Mesenteric fat pad (tissue), 1 donor: Measurements from ENCODE around the gene HOXA2. TPM values are rescaled to one million over a fixed set of nuclear protein-coding genes. Genes with fewer than 3 reads are reported as not detected.

Experiments used
- DNase-seq: peaks from one replicate; pipeline ENCODE4 v3.0.0-alpha.2; 2020; ENCODE audit warnings: low spot score
- total RNA-seq: library from RNA; stranded (reverse); fragmentation: NEBNext Ultra II Directional; extraction: Animal tissue kit (Norgen Biotek cat#: 25700); gene quantifications from one replicate; pipeline ENCODE4 v1.2.1, GENCODE V29; 2021
- donor health status: DM: yes; HTN: yes; CAD: no.

The HOXA2 gene
- total RNA-seq, 1 donor from 2014 or later: 1.2 TPM

DNA sequence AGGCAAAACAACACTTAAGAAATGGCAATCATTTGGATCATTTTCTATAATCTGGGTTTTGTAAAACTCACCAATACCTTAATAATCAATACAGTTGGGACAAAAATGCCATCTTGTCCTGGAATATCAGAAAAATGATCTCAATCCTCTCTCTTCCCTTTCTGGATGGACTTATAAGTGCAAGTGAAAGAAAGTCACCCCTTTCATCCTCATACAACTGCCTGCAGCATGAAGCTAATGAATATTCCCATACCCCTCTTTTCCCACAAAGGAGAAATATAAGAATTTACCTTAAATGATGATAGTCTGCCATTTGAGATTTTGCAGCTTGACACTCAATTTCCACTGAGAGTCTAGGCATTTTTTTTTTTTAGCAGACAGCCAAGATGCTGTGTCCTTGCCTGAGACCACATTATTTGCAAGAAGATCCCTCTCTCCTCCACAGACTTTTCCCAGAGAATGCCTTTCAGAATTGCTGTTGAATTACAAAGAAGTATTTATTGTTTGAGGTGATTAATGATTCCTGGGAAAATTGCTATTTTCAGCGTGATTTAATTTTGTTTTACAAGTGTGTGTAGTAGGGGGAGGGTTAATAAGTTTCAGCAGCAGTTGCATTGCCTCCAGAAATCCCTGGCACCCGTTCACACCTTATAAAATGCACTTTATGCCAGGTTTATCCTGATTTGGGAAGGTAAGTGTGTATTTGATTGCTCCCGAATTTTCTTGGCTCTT lies 24.3 kb upstream of the HOXA2 start:
- DNase-seq: no peak

DNA sequence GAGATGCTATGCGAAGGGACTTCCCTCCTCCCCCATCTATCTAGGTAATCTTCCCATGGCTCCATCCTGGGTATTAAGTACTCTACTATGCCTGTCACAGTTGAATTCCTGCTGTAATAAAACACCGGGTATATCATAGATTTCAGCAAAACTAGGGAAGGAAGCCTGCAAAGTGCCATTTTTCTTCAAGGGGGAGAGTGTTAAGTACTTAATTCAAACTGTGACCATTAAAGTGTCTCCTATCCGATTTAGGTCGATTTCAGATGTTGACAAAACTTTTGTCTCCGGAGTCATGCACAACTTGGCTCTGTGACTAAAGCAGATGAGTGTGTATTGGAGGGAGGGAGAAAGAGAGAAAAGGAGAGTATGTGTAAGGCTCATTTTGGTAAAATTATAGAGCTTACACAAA lies 23.5 kb upstream of the HOXA2 start:
- no peak for DNase-seq

GRCh38 chr7:27124902-27125689 lies 22.6 kb upstream of the HOXA2 start:
- no peak for DNase-seq

DNA sequence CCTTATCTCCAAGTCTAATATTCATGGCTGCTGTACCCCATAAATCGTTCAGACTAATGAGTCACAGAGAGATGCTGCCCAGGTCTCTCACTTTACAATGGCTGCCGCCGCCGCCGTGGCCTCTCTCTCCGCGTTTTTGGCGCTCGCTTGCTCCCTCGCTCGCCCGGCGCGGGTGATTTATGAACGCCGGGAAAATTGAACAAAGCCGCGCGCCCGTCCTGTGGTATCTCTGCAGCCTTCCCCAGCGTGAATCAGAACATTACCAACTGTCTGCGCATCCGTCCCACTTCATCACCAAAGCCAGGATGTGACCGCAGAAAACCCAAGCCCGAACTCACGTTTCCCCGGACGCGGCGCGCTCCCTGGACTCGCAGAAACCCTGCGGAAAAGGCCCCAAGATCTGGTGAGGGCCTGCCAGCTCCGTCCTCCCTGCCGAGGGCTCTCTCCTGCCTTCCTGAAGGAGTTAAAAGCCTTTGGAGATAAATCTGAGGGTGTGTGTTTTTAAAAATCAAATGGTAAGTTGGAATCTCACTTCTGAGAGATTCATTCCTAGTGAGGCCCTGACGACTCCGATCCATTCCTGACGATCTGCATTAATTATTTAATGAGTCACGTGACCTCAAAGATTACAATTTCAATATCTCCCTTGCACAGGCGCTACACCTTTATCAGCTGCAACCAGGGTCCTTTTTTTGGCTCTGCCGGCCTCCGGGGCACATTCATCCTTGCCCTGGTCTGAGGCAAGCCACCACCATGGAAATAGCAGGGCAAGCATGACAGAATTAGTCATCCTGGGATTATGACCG lies 21.8 kb upstream of the HOXA2 start:
- DNase-seq: no peak

- no peak for DNase-seq
These were observed 21.1 kb upstream of the HOXA2 start for GRCh38 chr7:27123477-27124053.

DNA sequence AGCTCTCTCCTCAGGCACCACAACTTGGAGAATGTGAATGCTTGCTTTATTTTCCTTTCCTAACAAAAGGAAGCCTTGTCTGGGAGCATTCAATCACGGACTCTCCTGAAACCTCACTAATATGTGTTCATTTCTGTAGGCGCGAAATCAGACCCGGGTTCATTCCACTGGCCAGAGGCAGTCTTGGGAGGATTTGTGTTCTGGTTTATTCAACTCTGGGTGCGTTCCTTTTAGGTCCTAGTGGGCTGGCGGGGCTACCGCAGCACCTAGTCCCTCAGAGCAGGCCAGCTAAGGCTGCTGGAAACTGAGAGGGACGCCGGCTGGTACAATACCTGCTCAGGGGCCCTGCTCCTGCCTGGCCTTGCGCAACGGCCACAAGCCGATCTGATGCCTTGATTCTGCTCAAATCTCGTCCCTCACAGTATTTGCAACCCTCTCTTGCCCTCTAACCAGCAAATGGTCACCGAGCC lies 20.6 kb upstream of the HOXA2 start:
- DNase-seq: no peak

GRCh38 chr7:27122077-27122910 lies 19.8 kb upstream of the HOXA2 start:
- no peak for DNase-seq

- no peak for DNase-seq
These were observed 19.2 kb upstream of the HOXA2 start for GRCh38 chr7:27121684-27122076.

- no peak for DNase-seq
These were observed 17.0 kb upstream of the HOXA2 start for GRCh38 chr7:27119412-27119911.

DNA sequence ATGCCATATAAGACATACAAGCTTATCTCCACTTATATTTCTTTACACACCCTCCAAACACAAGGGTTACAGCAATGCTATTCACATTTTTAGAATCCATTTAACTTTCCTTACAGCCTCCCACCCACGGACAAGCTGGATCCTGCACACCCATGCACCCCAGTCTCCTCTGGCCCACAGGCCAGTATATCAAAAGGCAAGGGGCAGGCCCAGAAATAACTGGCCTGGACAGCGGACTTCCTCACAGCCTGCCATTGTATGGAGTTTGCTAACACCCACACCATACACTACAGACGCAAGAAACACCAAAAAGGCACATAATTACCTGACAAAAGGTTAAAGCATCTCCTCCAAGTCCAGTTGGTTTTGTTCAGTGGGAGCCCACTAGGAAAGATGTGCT lies 16.1 kb upstream of the HOXA2 start:
- DNase-seq: no peak

DNA sequence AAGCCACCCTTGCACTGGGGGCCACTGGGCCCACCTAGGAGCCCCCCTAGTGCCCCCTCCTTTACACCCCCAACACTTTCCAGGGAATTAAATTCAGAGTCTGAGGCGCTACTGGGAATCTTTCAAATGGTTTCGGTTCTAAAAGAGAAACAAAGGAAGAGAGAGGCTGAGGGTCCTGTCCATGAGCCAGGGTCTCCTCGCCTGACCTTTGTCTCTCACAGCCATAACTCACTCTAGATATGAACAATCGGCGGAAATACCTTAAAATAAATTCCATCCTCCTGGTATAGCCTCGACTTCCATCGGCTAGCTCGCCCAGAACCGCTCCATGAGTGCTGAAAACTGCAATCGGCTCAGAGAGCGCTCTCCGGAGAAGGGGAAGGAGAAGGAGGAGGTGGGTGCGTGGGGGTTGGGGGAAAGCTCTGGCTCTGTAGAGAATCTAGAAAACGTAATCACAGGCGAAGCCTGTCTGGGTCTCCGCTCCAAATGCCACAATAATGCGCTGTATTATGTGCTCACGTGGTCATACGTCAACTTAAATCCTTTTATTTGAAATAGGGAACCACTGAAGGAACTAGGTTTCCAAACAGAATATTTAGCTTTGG lies 15.5 kb upstream of the HOXA2 start:
- no peak for DNase-seq

- DNase-seq: no peak
These were observed 14.7 kb upstream of the HOXA2 start for GRCh38 chr7:27116962-27117886.

DNA sequence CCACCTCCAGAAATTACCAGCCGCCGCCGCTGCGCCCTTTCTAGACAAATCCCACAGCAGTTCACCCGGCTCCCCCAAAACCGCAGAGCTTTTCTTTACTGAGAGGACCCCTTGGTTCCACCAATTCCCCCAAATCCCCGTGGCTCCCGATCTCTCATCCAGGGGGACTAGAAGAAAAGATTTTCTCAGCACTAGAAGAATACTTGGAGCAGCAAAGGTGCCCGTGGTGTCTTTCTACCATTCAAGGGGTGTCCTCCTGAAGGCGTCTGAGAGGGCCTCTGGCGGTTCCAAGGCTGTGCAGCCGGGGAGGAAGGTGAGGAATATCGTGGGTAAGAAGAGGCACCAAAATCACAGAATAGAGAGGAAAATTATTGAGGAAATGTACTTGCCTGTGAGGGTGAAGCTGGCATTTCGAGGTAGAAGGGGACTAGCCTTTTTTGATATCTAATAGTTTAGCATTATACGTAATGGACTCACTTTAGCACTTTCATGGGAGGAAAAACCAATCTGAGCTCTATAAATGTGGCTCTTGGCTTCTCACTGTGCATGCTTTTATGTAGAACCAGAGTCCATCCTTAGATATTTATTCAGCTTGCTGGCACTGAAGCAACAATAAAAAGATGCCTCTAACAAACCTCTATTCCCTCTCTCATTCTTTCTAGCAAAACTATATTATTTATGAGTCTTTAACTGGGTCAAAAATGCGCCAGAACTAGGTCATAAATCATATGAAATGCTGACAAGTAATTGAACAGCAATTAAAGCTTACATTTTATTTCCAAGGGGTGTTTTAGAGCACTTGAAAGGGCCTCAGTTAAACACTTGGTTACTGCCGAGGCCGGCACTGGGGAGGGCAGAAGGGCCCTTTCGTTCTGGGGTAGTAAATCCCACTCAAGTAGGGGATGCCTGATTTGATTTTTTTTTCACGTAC lies 13.8 kb upstream of the HOXA2 start:
- DNase-seq: no peak

DNA sequence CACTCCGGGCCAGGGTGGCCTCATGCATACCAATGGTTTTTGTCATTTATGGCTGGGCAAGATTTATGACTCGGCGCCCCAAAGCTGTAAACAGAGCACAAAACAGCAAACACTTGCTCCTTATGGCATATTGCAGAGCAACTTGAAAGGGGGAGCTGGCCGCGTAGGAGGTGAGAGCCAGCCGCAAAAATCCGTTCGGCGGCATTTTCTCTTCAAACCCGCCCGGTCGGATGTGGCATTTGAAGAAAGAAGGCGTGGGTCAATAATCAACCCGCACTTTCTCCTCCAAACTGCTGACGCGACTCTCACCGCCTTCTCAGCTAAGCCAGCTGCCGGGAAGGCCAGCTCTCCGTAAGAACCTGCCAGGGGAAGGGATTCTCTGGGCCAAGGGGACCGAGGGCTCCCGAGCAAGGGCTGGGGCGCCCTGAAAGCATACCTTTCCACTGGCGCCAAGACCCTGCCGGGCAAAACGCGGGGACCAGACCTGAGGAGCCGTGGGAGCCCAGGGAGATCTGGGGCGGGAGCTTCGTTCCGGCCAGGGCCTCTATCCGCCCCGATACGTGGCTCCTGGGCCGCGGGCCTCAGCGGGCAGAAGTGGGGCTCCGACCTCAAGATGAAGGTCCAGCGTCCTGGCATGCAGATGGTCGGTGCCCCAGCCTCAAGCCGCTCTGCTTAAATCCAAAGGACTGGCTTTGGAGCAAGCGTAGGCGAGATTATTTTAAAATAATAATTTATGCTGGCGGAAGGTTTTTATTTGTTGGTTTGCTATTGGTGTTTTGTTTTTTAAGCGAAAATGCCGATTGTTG lies 12.9 kb upstream of the HOXA2 start:
- no peak for DNase-seq

DNA sequence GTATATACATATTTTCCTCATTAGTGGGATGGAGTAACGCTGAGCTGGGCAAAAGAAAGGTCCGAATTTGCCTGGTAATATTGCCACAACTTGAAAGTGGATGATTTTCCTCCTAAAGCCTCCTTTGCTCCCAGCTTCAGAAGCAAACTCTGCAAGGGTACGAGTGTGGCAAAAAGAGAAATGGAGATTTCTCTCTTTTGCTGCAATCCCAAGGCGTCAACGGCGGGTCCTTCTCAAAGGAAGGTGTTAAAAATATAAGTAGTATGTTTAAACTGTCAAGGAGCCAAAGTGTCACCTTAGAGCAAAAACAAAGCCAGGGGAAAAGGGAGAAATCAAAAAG lies 12.4 kb upstream of the HOXA2 start:
- DNase-seq: no peak

DNA sequence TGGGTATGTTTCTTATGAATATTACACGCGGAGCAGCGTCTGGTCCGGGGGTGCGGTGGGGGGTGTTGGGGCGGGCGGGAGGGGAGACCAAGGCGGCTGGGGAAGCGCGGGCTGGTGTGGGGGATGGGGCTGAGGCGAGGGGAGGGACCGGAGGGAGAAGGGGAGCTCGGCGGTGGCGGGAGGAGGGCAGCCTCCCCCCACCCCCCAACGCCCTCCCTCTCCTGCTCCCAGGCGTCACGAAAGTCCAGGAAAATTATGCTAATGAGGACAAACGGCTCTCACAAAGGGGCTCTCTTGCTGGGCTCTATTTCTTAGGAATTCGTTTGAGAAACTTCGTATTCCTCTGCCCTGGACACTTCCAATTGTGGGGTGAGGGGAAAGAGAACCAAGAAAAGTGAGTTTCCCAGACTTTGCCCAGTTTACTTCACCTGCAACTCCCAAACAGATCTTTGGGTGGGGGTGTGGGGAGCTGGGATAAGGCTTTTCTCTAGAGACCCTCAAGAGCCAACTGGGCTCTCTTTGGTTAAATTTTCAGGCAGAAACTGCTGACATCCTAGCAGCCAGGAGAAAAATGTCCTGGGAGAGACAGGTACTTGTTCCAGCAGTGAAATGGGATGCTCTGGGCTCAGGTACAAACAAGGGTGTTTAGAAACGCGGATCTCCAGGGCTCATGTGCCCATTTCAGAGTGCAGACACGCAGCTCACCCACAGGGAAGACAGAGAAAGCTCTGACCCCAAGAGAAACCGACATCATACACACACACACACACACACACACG lies 11.7 kb upstream of the HOXA2 start:
- no peak for DNase-seq
